Activated CD8-positive, alpha-beta T cell treated with anti-CD3 and anti-CD28 coated beads for 36 hours (primary cell): ENCODE measurements around the gene LLGL1. TPM values are rescaled to one million over a fixed set of nuclear protein-coding genes. Genes with fewer than 3 reads are reported as not detected.

Experiments used
- ATAC-seq: fragments of 200-7000 bp; cut with Tn5 transposase; one replicate; pipeline ENCODE4 v1.10.0; 2021; ENCODE audit warnings: mild to moderate bottlenecking, moderate library complexity
- CTCF ChIA-PET: fragments of 350-600 bp; sonication (Branson Sonifier 250); formaldehyde crosslinking; loops from one replicate; lab custom pipeline; 2021; ENCODE audit warnings: antibody characterized with exemption; lab: Charles Lee
- POLR2A ChIA-PET: fragments of 350-600 bp; sonication (Branson Sonifier 250); formaldehyde crosslinking; loops from one replicate; lab custom pipeline; 2021; ENCODE audit warnings: antibody characterized with exemption; lab: Charles Lee
- DNase-seq: peaks from one replicate; pipeline ENCODE4 v3.0.0-alpha.2; 2020
- H3K27ac Mint-ChIP-seq: one replicate; pipeline ENCODE4 v1.8.0; 2021; ENCODE audit warnings: mild to moderate bottlenecking, mixed read lengths
- H3K27me3 Mint-ChIP-seq: one replicate; pipeline ENCODE4 v1.8.0; 2021; ENCODE audit warnings: mixed read lengths
- H3K36me3 Mint-ChIP-seq: one replicate; pipeline ENCODE4 v1.8.0; 2021; ENCODE audit warnings: low read depth, mixed read lengths
- H3K4me1 Mint-ChIP-seq: one replicate; pipeline ENCODE4 v1.8.0; 2021; ENCODE audit warnings: low read depth, mixed read lengths
- H3K4me3 Mint-ChIP-seq: one replicate; pipeline ENCODE4 v1.8.0; 2021; ENCODE audit warnings: mild to moderate bottlenecking, moderate library complexity, mixed read lengths
- H3K9me3 Mint-ChIP-seq: one replicate; pipeline ENCODE4 v1.8.0; 2021; ENCODE audit warnings: mixed read lengths
- intact Hi-C: fragments of 100-400 bp; cut with micrococcal nuclease; formaldehyde crosslinking; loops from one replicate; pipeline ENCODE4 v1.10.0; 2022
- total RNA-seq, 2 experiments: library from RNA; stranded (reverse); gene quantifications; one replicate each; pipeline ENCODE4 v1.2.3, GENCODE V29; 2021
- TF ChIP-seq, protein P1 (sequence below): fragments of 200-600 bp; IDR thresholded peaks from one replicate; pipeline ENCODE4 v1.8.0; 2022; ENCODE audit warnings: antibody characterized with exemption, mild to moderate bottlenecking

Gene LLGL1
- total RNA-seq, 2 experiments from 2014 or later = 15.1 to 17.6 TPM

DNA sequence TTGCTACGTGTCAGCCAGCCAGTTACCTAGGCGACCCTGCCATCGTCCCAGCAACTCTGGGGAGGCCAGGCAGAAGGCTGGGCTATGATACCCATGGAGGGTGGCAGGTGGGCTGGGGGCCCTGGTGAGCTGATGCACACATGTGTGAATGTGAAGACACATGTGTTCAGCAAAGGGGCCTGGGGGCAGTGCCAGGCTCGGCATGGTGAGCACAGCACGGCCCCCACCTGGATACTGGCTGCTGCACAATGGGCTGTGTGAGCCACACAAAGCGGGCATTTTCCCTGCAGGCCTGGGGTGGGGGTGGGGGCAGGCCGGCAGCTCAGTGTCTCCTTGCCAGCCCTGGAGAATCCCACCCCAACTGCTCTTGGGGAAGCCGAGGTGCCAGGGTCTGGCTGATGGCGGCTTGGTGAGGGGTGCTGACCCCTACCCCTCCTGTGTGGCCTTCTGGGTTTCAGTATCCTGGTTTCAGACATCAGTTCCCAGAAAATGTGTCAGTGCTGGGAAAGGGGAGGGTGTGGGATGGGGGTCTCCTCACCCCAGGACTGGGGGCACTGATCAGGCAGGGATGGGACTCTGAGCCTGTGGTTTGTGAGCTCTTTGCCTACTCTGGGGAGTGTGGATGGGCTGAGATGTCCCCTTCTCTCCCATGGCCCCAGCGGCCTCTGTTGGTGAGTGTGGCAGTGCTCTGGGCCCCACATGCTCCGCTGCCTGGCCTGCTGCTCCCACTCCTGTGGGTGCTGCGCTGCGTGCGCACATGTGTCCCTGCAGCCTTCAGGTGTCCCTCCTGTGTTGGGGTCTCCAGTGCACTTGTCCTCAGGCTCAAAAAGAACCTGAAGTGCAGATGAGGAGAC lies 5.1 kb downstream of the LLGL1 start:
- POLR2A ChIA-PET = interaction anchor here (0.5 kb wide), 1 partner anchor 29 kb away, joined by 3 read pairs; no protein-coding TSS in a partner anchor

DNA sequence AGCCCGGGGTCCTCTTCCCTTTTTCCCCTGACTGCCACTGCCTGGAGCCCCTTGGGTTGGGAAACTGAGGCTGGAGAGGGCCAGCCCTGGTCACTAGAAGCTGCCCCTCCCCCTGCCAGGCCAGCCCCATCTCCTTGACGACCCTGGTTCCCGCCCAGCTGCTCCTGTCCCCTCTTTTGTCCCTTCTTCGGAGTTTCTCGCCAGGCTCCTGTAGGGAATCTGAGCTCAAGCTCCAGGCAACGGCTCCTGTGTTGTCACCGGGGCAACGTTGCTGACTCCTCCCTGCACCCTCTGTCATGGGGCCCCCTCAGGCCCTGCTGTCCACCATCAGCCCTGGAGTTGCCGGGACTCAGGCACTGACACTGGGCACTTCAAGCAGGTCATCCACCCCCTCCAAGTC lies 5.7 kb downstream of the LLGL1 start:
- intact Hi-C loops = no loop called here
- ATAC-seq = no peak
- Mint-ChIP-seq H3K4me1 (peaks cover 19% of the 10 kb centered on the region), H3K36me3 (no peaks in the 10 kb centered on the region), H3K27ac (no peak overlapping the region), H3K27me3 (no peaks in the 10 kb centered on the region), H3K9me3 (no peaks in the 10 kb centered on the region), H3K4me3 (no peak overlapping the region)
- ChIA-PET CTCF (interaction anchor here (2.4 kb wide), 1 partner anchor 14 kb away, joined by 10 read pairs; no protein-coding TSS in a partner anchor), POLR2A (no interaction called here)
- TF ChIP-seq, protein P1, sequence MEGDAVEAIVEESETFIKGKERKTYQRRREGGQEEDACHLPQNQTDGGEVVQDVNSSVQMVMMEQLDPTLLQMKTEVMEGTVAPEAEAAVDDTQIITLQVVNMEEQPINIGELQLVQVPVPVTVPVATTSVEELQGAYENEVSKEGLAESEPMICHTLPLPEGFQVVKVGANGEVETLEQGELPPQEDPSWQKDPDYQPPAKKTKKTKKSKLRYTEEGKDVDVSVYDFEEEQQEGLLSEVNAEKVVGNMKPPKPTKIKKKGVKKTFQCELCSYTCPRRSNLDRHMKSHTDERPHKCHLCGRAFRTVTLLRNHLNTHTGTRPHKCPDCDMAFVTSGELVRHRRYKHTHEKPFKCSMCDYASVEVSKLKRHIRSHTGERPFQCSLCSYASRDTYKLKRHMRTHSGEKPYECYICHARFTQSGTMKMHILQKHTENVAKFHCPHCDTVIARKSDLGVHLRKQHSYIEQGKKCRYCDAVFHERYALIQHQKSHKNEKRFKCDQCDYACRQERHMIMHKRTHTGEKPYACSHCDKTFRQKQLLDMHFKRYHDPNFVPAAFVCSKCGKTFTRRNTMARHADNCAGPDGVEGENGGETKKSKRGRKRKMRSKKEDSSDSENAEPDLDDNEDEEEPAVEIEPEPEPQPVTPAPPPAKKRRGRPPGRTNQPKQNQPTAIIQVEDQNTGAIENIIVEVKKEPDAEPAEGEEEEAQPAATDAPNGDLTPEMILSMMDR = no peak
- DNase-seq = no peak

More for the DNA sequence above, 5.1 kb downstream of the LLGL1 start:
- TF ChIP-seq, protein P1 = no peak
- Mint-ChIP-seq H3K27ac (no peak overlapping the region), H3K9me3 (no peaks in the 10 kb centered on the region), H3K27me3 (no peaks in the 10 kb centered on the region), H3K4me3 (no peak overlapping the region), H3K4me1 (peaks cover 13% of the 10 kb centered on the region), H3K36me3 (no peaks in the 10 kb centered on the region)
- no peak for DNase-seq
- intact Hi-C loops = no loop called here
- CTCF ChIA-PET = interaction anchor here (2.4 kb wide), 1 partner anchor 14 kb away, joined by 10 read pairs; no protein-coding TSS in a partner anchor
- ATAC-seq = no peak

GRCh38 chr17:18233803-18234518 lies 8.5 kb downstream of the LLGL1 start:
- TF ChIP-seq, protein P1 = no peak
- intact Hi-C loops = no loop called here
- ATAC-seq = no peak
- ChIA-PET POLR2A (no interaction called here), CTCF (no interaction called here)
- peaks cover 12% of the 10 kb centered on the region for H3K4me1 Mint-ChIP-seq
- no peaks in the 10 kb centered on the region for H3K36me3 Mint-ChIP-seq
- no peak overlapping the region for H3K27ac Mint-ChIP-seq
- H3K27me3 Mint-ChIP-seq = no peaks in the 10 kb centered on the region
- no peak for DNase-seq
- H3K9me3 Mint-ChIP-seq = no peaks in the 10 kb centered on the region
- no peak overlapping the region for H3K4me3 Mint-ChIP-seq

DNA sequence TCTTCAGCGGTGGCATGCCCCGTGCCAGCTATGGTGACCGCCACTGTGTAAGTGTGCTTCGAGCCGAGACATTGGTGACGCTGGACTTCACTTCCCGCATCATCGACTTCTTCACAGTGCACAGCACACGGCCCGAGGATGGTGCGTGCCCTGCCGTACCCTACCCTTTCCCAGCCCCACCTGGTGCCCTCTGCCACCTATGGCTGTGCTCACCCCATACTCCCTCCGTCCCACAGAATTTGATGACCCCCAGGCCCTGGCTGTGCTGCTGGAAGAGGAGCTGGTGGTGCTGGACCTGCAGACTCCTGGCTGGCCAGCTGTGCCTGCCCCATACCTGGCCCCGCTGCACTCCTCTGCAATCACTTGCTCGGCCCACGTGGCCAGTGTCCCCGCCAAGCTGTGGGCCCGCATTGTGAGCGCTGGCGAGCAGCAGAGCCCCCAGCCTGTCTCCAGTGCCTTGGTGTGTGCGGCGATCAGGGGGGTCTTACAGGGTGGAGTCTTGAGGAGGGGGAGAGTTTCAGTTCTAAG lies 9.5 kb downstream of the LLGL1 start:
- peak overlapping the region; percentile 80 for H3K27ac Mint-ChIP-seq
- no peaks in the 10 kb centered on the region for H3K9me3 Mint-ChIP-seq
- no peak overlapping the region for H3K4me3 Mint-ChIP-seq
- no peaks in the 10 kb centered on the region for H3K36me3 Mint-ChIP-seq
- TF ChIP-seq, protein P1 = no peak
- intact Hi-C loops = no loop called here
- POLR2A ChIA-PET = no interaction called here
- DNase-seq (no peak), ATAC-seq (no peak)
- H3K27me3 Mint-ChIP-seq = no peaks in the 10 kb centered on the region
- peaks cover 12% of the 10 kb centered on the region for H3K4me1 Mint-ChIP-seq
- CTCF ChIA-PET = interaction anchor here (1.0 kb wide), 1 partner anchor 17 kb away, joined by 3 read pairs; no protein-coding TSS in a partner anchor
